ENCODE measurements around the gene CLEC16A. TPM values are rescaled to one million over a fixed set of nuclear protein-coding genes. Genes with fewer than 3 reads are reported as not detected.

CLEC16A gene
- total RNA-seq, 3 donors from 2014 or later, result 20.0 to 35.3 (median 33.1) TPM

- TF ChIP-seq POLR2A (IDR thresholded peaks at IDR 0.05) (no peak), POLR2AphosphoS5 (IDR thresholded peaks at IDR 0.05) (no peak), CTCF (IDR thresholded peaks at IDR 0.05) (no peak)
- H3K27me3 ChIP-seq, result no peaks in the 10 kb centered on the region
- H3K4me1 ChIP-seq, result no peaks in the 10 kb centered on the region
- intact Hi-C loops (cut with DNase I; ENCODE audit: low total_unique reads), result no loop called here
- no peak overlapping the region for H3K4me3 ChIP-seq
- H3K27ac ChIP-seq, result no peak overlapping the region
- no peak for DNase-seq (ENCODE audit: low spot score in 2 of 2)
- H3K9me3 ChIP-seq, result no peaks in the 10 kb centered on the region
- H3K36me3 ChIP-seq, result no peaks in the 10 kb centered on the region
Observed at GRCh38 chr16:11064202-11064540, 119.8 kb downstream of the CLEC16A start.

- no peaks in the 10 kb centered on the region for H3K36me3 ChIP-seq
- intact Hi-C loops (cut with DNase I; ENCODE audit: low total_unique reads), result no loop called here
Observed at GRCh38 chr16:11064851-11065250, 120.5 kb downstream of the CLEC16A start.

DNA sequence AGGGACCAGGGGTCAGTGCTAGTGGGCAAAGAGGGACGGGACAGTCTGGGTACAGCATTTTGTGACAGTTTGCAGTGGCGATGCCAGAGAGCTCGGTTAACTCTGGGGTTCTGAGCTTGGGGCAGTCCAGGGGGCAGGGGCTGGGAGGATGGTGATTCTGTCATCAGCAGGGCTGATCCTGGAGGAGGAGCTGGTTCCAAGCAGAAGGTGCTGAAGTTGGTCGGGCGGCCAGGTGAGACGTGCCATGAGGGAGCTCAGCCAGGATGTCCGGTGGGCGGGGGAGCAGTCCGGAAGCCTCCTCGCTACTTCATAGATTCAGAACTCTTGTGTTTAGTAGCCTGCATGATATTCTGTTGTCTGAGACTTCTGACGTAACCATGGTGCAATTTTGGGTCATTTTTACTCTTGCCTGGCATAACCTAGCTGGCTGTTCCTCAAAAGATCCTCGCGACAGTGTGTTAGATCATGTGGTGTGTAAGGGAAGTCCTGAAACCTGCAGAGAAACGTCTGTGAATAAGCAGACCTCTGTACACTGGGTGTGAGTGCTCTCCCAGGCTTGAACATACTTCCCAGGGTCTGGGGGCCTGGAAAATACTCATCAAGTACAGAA lies 122.0 kb downstream of the CLEC16A start:
- no peaks in the 10 kb centered on the region for H3K36me3 ChIP-seq

More at GRCh38 chr16:11064851-11065250, 120.5 kb downstream of the CLEC16A start:
- Histone ChIP-seq H3K4me3 (no peak overlapping the region), H3K27ac (no peak overlapping the region), H3K9me3 (no peaks in the 10 kb centered on the region), H3K27me3 (no peaks in the 10 kb centered on the region), H3K4me1 (no peaks in the 10 kb centered on the region)
- TF ChIP-seq POLR2AphosphoS5 (IDR thresholded peaks at IDR 0.05), result no peak
- no peak for TF ChIP-seq POLR2A (IDR thresholded peaks at IDR 0.05)
- TF ChIP-seq CTCF (IDR thresholded peaks at IDR 0.05), result no peak
- no peak for DNase-seq (ENCODE audit: low spot score in 2 of 2)

GRCh38 chr16:11067266-11067665 lies 122.9 kb downstream of the CLEC16A start:
- no peak for DNase-seq (ENCODE audit: low spot score in 2 of 2)
- Histone ChIP-seq H3K36me3 (no peaks in the 10 kb centered on the region), H3K27me3 (no peaks in the 10 kb centered on the region), H3K27ac (no peak overlapping the region), H3K9me3 (no peaks in the 10 kb centered on the region), H3K4me3 (no peak overlapping the region), H3K4me1 (no peaks in the 10 kb centered on the region)
- intact Hi-C loops (cut with DNase I; ENCODE audit: low total_unique reads), result no loop called here
- TF ChIP-seq CTCF (IDR thresholded peaks at IDR 0.05) (no peak), POLR2A (IDR thresholded peaks at IDR 0.05) (no peak), POLR2AphosphoS5 (IDR thresholded peaks at IDR 0.05) (no peak)

More for the DNA sequence above, 122.0 kb downstream of the CLEC16A start:
- TF ChIP-seq CTCF (IDR thresholded peaks at IDR 0.05) (no peak), POLR2AphosphoS5 (IDR thresholded peaks at IDR 0.05) (no peak), POLR2A (IDR thresholded peaks at IDR 0.05) (no peak)
- Histone ChIP-seq H3K27me3 (no peaks in the 10 kb centered on the region), H3K9me3 (no peaks in the 10 kb centered on the region), H3K4me3 (no peak overlapping the region), H3K4me1 (no peaks in the 10 kb centered on the region), H3K27ac (no peak overlapping the region)
- no peak for DNase-seq (ENCODE audit: low spot score in 2 of 2)
- intact Hi-C loops (cut with DNase I; ENCODE audit: low total_unique reads), result no loop called here

GRCh38 chr16:11067697-11068141 lies 123.4 kb downstream of the CLEC16A start:
- H3K27ac ChIP-seq, result no peak overlapping the region
- no peak for DNase-seq (ENCODE audit: low spot score in 2 of 2)
- no peaks in the 10 kb centered on the region for H3K4me1 ChIP-seq
- no peaks in the 10 kb centered on the region for H3K27me3 ChIP-seq
- no peak overlapping the region for H3K4me3 ChIP-seq
- no peak for TF ChIP-seq POLR2AphosphoS5 (IDR thresholded peaks at IDR 0.05)
- TF ChIP-seq CTCF (IDR thresholded peaks at IDR 0.05), result no peak
- TF ChIP-seq POLR2A (IDR thresholded peaks at IDR 0.05), result no peak
- H3K9me3 ChIP-seq, result no peaks in the 10 kb centered on the region
- no peaks in the 10 kb centered on the region for H3K36me3 ChIP-seq
- intact Hi-C loops (cut with DNase I; ENCODE audit: low total_unique reads), result no loop called here

Data from breast epithelium (tissue), 4 donors.